K562 (cell line): ENCODE results near the gene SIGLEC1. TPM values are rescaled to one million over a fixed set of nuclear protein-coding genes. Genes with fewer than 3 reads are reported as not detected.
A peak's percentile ranks its signal among the peaks of the same experiment; 100 is the strongest.

Experiments
- ATAC-seq: fragments of 200-7000 bp; cut with Tn5 transposase; 3 replicates; pipeline ENCODE4 v1.9.1; 2020; ENCODE audit warnings: moderate library complexity
- BruUV-seq: library from RNA; stranded (reverse); fragments of 400-500 nt; replicated peaks from 2 replicates; lab custom pipeline; 2021; lab: Mats Ljungman, UMichigan
- CTCF ChIA-PET: fragments of 300-600 bp; formaldehyde crosslinking; extraction: SDS; loops from one replicate; lab custom pipeline; 2021; ENCODE audit warnings: low intra/inter-chr PET ratio; lab: Yijun Ruan, JAX
- POLR2A ChIA-PET: fragments of 300-600, 350-650 bp; sonication (Branson Sonifier 250); formaldehyde crosslinking; extraction: SDS; loops from one replicate; lab custom pipeline; 2021; ENCODE audit warnings: antibody characterized with exemption, inconsistent platforms; lab: Yijun Ruan, JAX
- DNase-seq, 4 experiments: peaks; one replicate each; pipeline versions ENCODE4 v3.0.0 to v3.0.0-alpha.2; 2011 to 2018; ENCODE audit warnings: low spot score in 3 of 4, mixed read lengths in 3 of 4; ENCODE audit errors: extremely low read depth in 1 of 4
- FAIRE-seq: peaks from 2 replicates; lab custom pipeline; 2011; peaks lifted over from hg19 to GRCh38; lab: Jason Lieb, UNC
- H2AFZ ChIP-seq: 2 replicates; pipeline ENCODE4 v1.6.0; 2011; ENCODE audit warnings: low read depth, low read length, control low read depth, inconsistent platforms
- H3K27ac ChIP-seq: fragments of 200-600 bp; 3 replicates; pipeline ENCODE4 v1.8.0; 2011; ENCODE audit warnings: low read depth, mild to moderate bottlenecking, control low read depth, inconsistent platforms, low read length, moderate library complexity, mixed read lengths; ENCODE audit errors: extremely low read depth
- H3K27me3 ChIP-seq, 2 experiments: fragments of 300-600 bp in 1 of 2; 2 replicates in 1 of 2; 3 replicates in 1 of 2; pipeline versions ENCODE4 v1.6.0 to v1.8.0; 2011; ENCODE audit warnings: inconsistent platforms in 2 of 2, low read length in 2 of 2, mild to moderate bottlenecking in 1 of 2, mixed read lengths in 1 of 2, moderate library complexity in 1 of 2; ENCODE audit not compliant: control insufficient read depth in 2 of 2, insufficient read depth in 2 of 2
- H3K36me3 ChIP-seq: fragments of 300-600 bp; 3 replicates; pipeline ENCODE4 v1.8.0; 2011; ENCODE audit warnings: mild to moderate bottlenecking, low read length, inconsistent platforms; ENCODE audit not compliant: control insufficient read depth, insufficient read depth
- H3K4me1 ChIP-seq, 2 experiments: fragments of 200-600 bp in 1 of 2; replicated peaks in 1 of 2; 2 replicates in 1 of 2; 3 replicates in 1 of 2; pipeline versions ENCODE4 v1.5.1 to v1.8.0; 2011; ENCODE audit warnings: inconsistent platforms in 2 of 2, low read length in 2 of 2, mild to moderate bottlenecking in 1 of 2, mixed read lengths in 1 of 2, moderate library complexity in 1 of 2; ENCODE audit not compliant: control insufficient read depth in 2 of 2, insufficient read depth in 2 of 2
- H3K4me2 ChIP-seq: 2 replicates; pipeline ENCODE4 v1.6.1; 2011; ENCODE audit warnings: low read length, control low read depth, inconsistent platforms, mixed read lengths; ENCODE audit not compliant: insufficient read depth
- H3K4me3 ChIP-seq: fragments of 200-600 bp; sonication (generic), shearing (Covaris generic); 2 replicates; pipeline ENCODE4 v1.5.1; 2016; ENCODE audit warnings: control low read depth, inconsistent platforms
- H3K79me2 ChIP-seq: fragments of 200-600 bp; 3 replicates; pipeline ENCODE4 v1.8.0; 2011; ENCODE audit warnings: low read length, inconsistent platforms; ENCODE audit not compliant: control insufficient read depth, insufficient read depth
- H3K9ac ChIP-seq, 2 experiments: 2 replicates each; pipeline versions ENCODE4 v1.6.0 to v1.6.1; 2011; ENCODE audit warnings: low read depth in 2 of 2, low read length in 2 of 2, control low read depth in 1 of 2, inconsistent platforms in 1 of 2, mild to moderate bottlenecking in 1 of 2, mixed read lengths in 1 of 2; ENCODE audit not compliant: insufficient read depth in 1 of 2
- H3K9me1 ChIP-seq: one replicate; pipeline ENCODE4 v1.6.0; 2011; ENCODE audit warnings: inconsistent platforms, mild to moderate bottlenecking, low read length, moderate library complexity; ENCODE audit not compliant: control insufficient read depth, insufficient read depth
- H3K9me3 ChIP-seq: replicated peaks from 2 replicates; pipeline ENCODE4 v1.5.1; 2011; ENCODE audit warnings: low read depth, low read length, inconsistent platforms; ENCODE audit not compliant: control insufficient read depth, insufficient read depth
- H4K20me1 ChIP-seq: replicated peaks from 2 replicates; pipeline ENCODE4 v1.6.1; 2011; ENCODE audit warnings: low read length, inconsistent platforms, mixed read lengths; ENCODE audit not compliant: control insufficient read depth, insufficient read depth
- C11orf30 ChIP-seq: fragments of 450-650 bp; IDR thresholded peaks from 2 replicates; pipeline ENCODE4 v1.6.1; 2016; ENCODE audit warnings: low read depth, mild to moderate bottlenecking
- CTBP1 ChIP-seq: fragments of 450-650 bp; IDR thresholded peaks from 2 replicates; pipeline ENCODE4 v1.6.1; 2016; ENCODE audit warnings: borderline replicate concordance
- E4F1 ChIP-seq: fragments of 250-450 bp; sonication (Bioruptor Pico); IDR thresholded peaks from 2 replicates; pipeline ENCODE4 v1.5.0; 2021; ENCODE audit warnings: mild to moderate bottlenecking, borderline replicate concordance
- GATAD2B ChIP-seq: fragments of 450-650 bp; IDR thresholded peaks from 2 replicates; pipeline ENCODE4 v1.6.1; 2017; ENCODE audit warnings: mild to moderate bottlenecking, borderline replicate concordance
- MAFG ChIP-seq: fragments of 450-650 bp; conservative IDR thresholded peaks from 2 replicates; pipeline ENCODE4 v1.6.1; 2016; ENCODE audit warnings: missing genetic modification characterization, missing compliant biosample characterization
- MAFK ChIP-seq: IDR thresholded peaks from 2 replicates; pipeline ENCODE4 v1.6.1; 2011; ENCODE audit warnings: low read length, improper control_type of control experiment
- RAD51 ChIP-seq: fragments of 450-650 bp; IDR thresholded peaks from 2 replicates; pipeline ENCODE4 v1.7.1; 2016; ENCODE audit warnings: low read depth, mild to moderate bottlenecking, borderline replicate concordance
- USF1 ChIP-seq: sonication (generic); formaldehyde crosslinking; IDR thresholded peaks from 2 replicates; pipeline ENCODE4 v1.9.0; 2022; ENCODE audit warnings: mild to moderate bottlenecking, missing genetic modification reagents
- ZNF316 ChIP-seq: fragments of 450-650 bp; IDR thresholded peaks from 2 replicates; pipeline ENCODE4 v1.6.1; 2016
- ZNF644 ChIP-seq: fragments of 200-800 bp; sonication (Bioruptor generic); IDR thresholded peaks from 2 replicates; pipeline ENCODE4 v1.6.1; 2016; ENCODE audit warnings: low read depth, missing genetic modification characterization, missing compliant biosample characterization
- WGBS: fragments of 100-300 bp; shearing (Covaris generic); methylation state at CpG from one replicate; pipeline ENCODE4 v1.1.6; 2016; ENCODE audit warnings: low coverage, mixed read lengths; ENCODE audit not compliant: insufficient coverage; ENCODE audit errors: missing lambda C conversion rate; 5-methylcytosine and 5-hydroxymethylcytosine counted together
- in situ Hi-C: fragments of 300-500 bp; cut with MboI; formaldehyde crosslinking; loops from 4 replicates; pipeline ENCODE4 v1.15.0; 2018; ENCODE audit warnings: inconsistent platforms, mixed read lengths
- intact Hi-C: fragments of 100-400 bp; cut with micrococcal nuclease; formaldehyde crosslinking; loops from 2 replicates; pipeline ENCODE4 v1.14.2; 2022
- polyA plus RNA-seq, 8 experiments: library from polyadenylated mRNA; depleted of rRNA in 4 of 8; stranded (reverse) in 5 of 8; unstranded in 3 of 8; fragments of >200 nt; fragmentation: Nextera tagmentation in 2 of 8; fragmentation: Illumina TruSeq in 1 of 8; extraction: Ambion mirVana in 2 of 8; extraction: Trizol in 1 of 8; gene quantifications; 2 replicates each; pipeline versions ENCODE4 v1.2.1 to v1.2.3, GENCODE V29; 2011 to 2014; ENCODE audit warnings: inconsistent platforms in 1 of 8, missing spikeins in 1 of 8
- total RNA-seq, 7 experiments: library from RNA; depleted of rRNA in 6 of 7; stranded (reverse); fragments of >200 nt in 6 of 7; fragmentation: Illumina TruSeq in 2 of 7; extraction: Trizol in 2 of 7; gene quantifications; 2 replicates each; pipeline versions ENCODE4 v1.2.1 to v1.2.3, GENCODE V29; 2011 to 2021; ENCODE audit warnings: low replicate concordance in 1 of 7
- TF ChIP-seq, protein P1 (sequence below), 2 experiments: fragments of 450-650 bp in 1 of 2; sonication (generic) in 1 of 2; formaldehyde crosslinking in 1 of 2; IDR thresholded peaks in 1 of 2; conservative IDR thresholded peaks in 1 of 2; 2 replicates each; pipeline versions ENCODE4 v1.6.1 to v1.8.1; 2016 to 2023; ENCODE audit warnings: mild to moderate bottlenecking in 2 of 2, moderate library complexity in 2 of 2, inconsistent platforms in 1 of 2, missing genetic modification reagents in 1 of 2
- TF ChIP-seq, protein P2 (sequence below): sonication (generic); formaldehyde crosslinking; IDR thresholded peaks from 2 replicates; pipeline ENCODE4 v1.5.0; 2020; ENCODE audit warnings: missing genetic modification reagents
- TF ChIP-seq, protein P3 (sequence below): sonication (generic); formaldehyde crosslinking; IDR thresholded peaks from 2 replicates; pipeline ENCODE4 v1.8.0; 2022; ENCODE audit warnings: missing genetic modification reagents, mild to moderate bottlenecking, moderate library complexity, borderline replicate concordance

SIGLEC1 gene
- total and polyA plus RNA-seq, 9 of the 15 experiments (the other 6 are each of a cell fraction or from before 2014, with no cell fraction given) = 0.05 to 0.07 TPM; not detected in 7

GRCh38 chr20:3727401-3728021 is 15.1 kb upstream of the SIGLEC1 start:
- H3K4me2 ChIP-seq = no peak overlapping the region
- H3K4me1 ChIP-seq = peaks cover 6 to 8% of the 10 kb centered on the region in 2 experiments; a peak in 4 of 5 replicates
- ChIA-PET POLR2A (no interaction called here), CTCF (no interaction called here)
- DNase-seq (no peak), ATAC-seq (no peak), FAIRE-seq (peak; percentile 51)
- H3K79me2 ChIP-seq = no peaks in the 10 kb centered on the region
- 2% methylated on average over 6 of the region's 11 CpGs for WGBS
- H3K27ac ChIP-seq = no peak overlapping the region
- no peak overlapping the region for H2AFZ ChIP-seq
- in situ Hi-C loops = no loop called here
- no TSS peak for BruUV-seq
- H3K27me3 ChIP-seq = peaks cover 4 to 34% of the 10 kb centered on the region in 2 experiments; a peak in 3 of 5 replicates
- TF ChIP-seq E4F1 = no peak
- TF ChIP-seq GATAD2B = no peak
- TF ChIP-seq, protein P1, sequence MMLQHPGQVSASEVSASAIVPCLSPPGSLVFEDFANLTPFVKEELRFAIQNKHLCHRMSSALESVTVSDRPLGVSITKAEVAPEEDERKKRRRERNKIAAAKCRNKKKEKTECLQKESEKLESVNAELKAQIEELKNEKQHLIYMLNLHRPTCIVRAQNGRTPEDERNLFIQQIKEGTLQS (IDR thresholded peaks at IDR 0.05) = 0 out of 2 replicates have a peak, but pooled peaks have one; percentile 8
- TF ChIP-seq, protein P1 (CRISPR knock-in tag; conservative IDR thresholded peaks at IDR 0.05) = no peak
- 0 out of 2 replicates have a peak, but pooled peaks have one; percentile 19 for TF ChIP-seq MAFK
- TF ChIP-seq ZNF644 = no peak
- peak; percentile 55; the same call in 1 of the 2 replicates for TF ChIP-seq USF1 (CRISPR knock-in tag)
- peak; percentile 74; the same call in 1 of the 2 replicates for TF ChIP-seq C11orf30
- 0 out of 2 replicates have a peak, but pooled peaks have one; percentile 20 for TF ChIP-seq RAD51
- peak; percentile 27; the same call in 1 of the 2 replicates for TF ChIP-seq CTBP1
- TF ChIP-seq, protein P2, sequence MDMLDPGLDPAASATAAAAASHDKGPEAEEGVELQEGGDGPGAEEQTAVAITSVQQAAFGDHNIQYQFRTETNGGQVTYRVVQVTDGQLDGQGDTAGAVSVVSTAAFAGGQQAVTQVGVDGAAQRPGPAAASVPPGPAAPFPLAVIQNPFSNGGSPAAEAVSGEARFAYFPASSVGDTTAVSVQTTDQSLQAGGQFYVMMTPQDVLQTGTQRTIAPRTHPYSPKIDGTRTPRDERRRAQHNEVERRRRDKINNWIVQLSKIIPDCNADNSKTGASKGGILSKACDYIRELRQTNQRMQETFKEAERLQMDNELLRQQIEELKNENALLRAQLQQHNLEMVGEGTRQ (CRISPR knock-in tag) = peak; percentile 39; the same call in 1 of the 2 replicates
- peak; percentile 78 for TF ChIP-seq ZNF316
- TF ChIP-seq, protein P3, sequence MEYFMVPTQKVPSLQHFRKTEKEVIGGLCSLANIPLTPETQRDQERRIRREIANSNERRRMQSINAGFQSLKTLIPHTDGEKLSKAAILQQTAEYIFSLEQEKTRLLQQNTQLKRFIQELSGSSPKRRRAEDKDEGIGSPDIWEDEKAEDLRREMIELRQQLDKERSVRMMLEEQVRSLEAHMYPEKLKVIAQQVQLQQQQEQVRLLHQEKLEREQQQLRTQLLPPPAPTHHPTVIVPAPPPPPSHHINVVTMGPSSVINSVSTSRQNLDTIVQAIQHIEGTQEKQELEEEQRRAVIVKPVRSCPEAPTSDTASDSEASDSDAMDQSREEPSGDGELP (CRISPR knock-in tag) = peak; percentile 30; the same call in 1 of the 2 replicates
- TF ChIP-seq MAFG = peak; percentile 63
- intact Hi-C loops = no loop called here
- H3K9me3 ChIP-seq = no peaks in the 10 kb centered on the region
- no peak overlapping the region for H3K4me3 ChIP-seq
- H3K36me3 ChIP-seq = no peaks in the 10 kb centered on the region
- no peaks in the 10 kb centered on the region for H3K9me1 ChIP-seq
- peak overlapping the region in 1 of 2 experiments; percentile 35; a peak in 1 of 4 replicates for H3K9ac ChIP-seq
- H4K20me1 ChIP-seq = no peaks in the 10 kb centered on the region
